KMS-11 (cell line): ENCODE measurements around the gene ZNF695.
"Not testable (repeated sequence)": the region's sequence is repeated elsewhere in the genome, so short reads cannot be mapped to it uniquely, and the experiment has no call there.

Experiments
- H2AFZ ChIP-seq: fragments of 200-600 bp; sonication (generic); 2 replicates; pipeline ENCODE4 v1.6.1; 2016; ENCODE audit warnings: antibody characterized with exemption, mixed run types, low read depth
- H3K27ac ChIP-seq: fragments of 200-600 bp; sonication (generic); 2 replicates; pipeline ENCODE4 v1.6.1; 2016; ENCODE audit warnings: mild to moderate bottlenecking, mixed run types
- H3K27me3 ChIP-seq: fragments of 200-600 bp; sonication (generic); 2 replicates; pipeline ENCODE4 v1.6.1; 2017; ENCODE audit warnings: mild to moderate bottlenecking, low read depth, mixed run types, moderate library complexity; ENCODE audit not compliant: insufficient read depth
- H3K36me3 ChIP-seq: fragments of 200-600 bp; sonication (generic); 2 replicates; pipeline ENCODE4 v1.6.1; 2017; ENCODE audit warnings: mild to moderate bottlenecking, mixed run types; ENCODE audit not compliant: insufficient read depth
- H3K4me1 ChIP-seq: fragments of 200-600 bp; sonication (generic); 2 replicates; pipeline ENCODE4 v1.6.1; 2016; ENCODE audit warnings: mild to moderate bottlenecking, low read depth, mixed run types; ENCODE audit not compliant: poor library complexity, severe bottlenecking
- H3K4me2 ChIP-seq: fragments of 200-600 bp; sonication (generic); 2 replicates; pipeline ENCODE4 v1.7.0; 2016; ENCODE audit warnings: mild to moderate bottlenecking, mixed run types
- H3K4me3 ChIP-seq: fragments of 200-600 bp; sonication (generic); IDR thresholded peaks from 2 replicates; pipeline ENCODE4 v1.6.1; 2017; ENCODE audit warnings: low read depth, low read length, mixed read lengths; ENCODE audit not compliant: insufficient read depth
- H3K79me2 ChIP-seq: fragments of 200-600 bp; sonication (generic); 2 replicates; pipeline ENCODE4 v1.6.1; 2016; ENCODE audit warnings: low read depth, mixed run types; ENCODE audit not compliant: insufficient read depth
- H3K9ac ChIP-seq: fragments of 200-600 bp; sonication (generic); 2 replicates; pipeline ENCODE4 v1.6.1; 2016; ENCODE audit warnings: mild to moderate bottlenecking, mixed run types
- H4K20me1 ChIP-seq: fragments of 200-600 bp; sonication (generic); 2 replicates; pipeline ENCODE4 v1.6.1; 2016; ENCODE audit warnings: mild to moderate bottlenecking, mixed run types; ENCODE audit not compliant: insufficient read depth
- TF ChIP-seq, protein P1 (sequence below): fragments of 200-600 bp; sonication (generic); conservative IDR thresholded peaks from 2 replicates; pipeline ENCODE4 v1.6.1; 2017; ENCODE audit warnings: low read depth, mild to moderate bottlenecking, antibody characterized with exemption, low read length, moderate library complexity, mixed read lengths

The ZNF695 gene

GRCh38 chr1:247013391-247013790, 5.5 kb upstream of the ZNF695 start:
- H3K36me3 ChIP-seq = no peaks in the 10 kb centered on the region
- H3K9ac ChIP-seq = no peak overlapping the region
- no peak overlapping the region for H3K4me2 ChIP-seq
- H4K20me1 ChIP-seq = no peaks in the 10 kb centered on the region
- H3K27ac ChIP-seq = no peak overlapping the region
- no peaks in the 10 kb centered on the region for H3K4me1 ChIP-seq
- TF ChIP-seq, protein P1, sequence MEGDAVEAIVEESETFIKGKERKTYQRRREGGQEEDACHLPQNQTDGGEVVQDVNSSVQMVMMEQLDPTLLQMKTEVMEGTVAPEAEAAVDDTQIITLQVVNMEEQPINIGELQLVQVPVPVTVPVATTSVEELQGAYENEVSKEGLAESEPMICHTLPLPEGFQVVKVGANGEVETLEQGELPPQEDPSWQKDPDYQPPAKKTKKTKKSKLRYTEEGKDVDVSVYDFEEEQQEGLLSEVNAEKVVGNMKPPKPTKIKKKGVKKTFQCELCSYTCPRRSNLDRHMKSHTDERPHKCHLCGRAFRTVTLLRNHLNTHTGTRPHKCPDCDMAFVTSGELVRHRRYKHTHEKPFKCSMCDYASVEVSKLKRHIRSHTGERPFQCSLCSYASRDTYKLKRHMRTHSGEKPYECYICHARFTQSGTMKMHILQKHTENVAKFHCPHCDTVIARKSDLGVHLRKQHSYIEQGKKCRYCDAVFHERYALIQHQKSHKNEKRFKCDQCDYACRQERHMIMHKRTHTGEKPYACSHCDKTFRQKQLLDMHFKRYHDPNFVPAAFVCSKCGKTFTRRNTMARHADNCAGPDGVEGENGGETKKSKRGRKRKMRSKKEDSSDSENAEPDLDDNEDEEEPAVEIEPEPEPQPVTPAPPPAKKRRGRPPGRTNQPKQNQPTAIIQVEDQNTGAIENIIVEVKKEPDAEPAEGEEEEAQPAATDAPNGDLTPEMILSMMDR = no peak
- H3K79me2 ChIP-seq = no peaks in the 10 kb centered on the region
- no peak overlapping the region for H2AFZ ChIP-seq
- H3K27me3 ChIP-seq = no peaks in the 10 kb centered on the region
- no peak overlapping the region for H3K4me3 ChIP-seq

DNA sequence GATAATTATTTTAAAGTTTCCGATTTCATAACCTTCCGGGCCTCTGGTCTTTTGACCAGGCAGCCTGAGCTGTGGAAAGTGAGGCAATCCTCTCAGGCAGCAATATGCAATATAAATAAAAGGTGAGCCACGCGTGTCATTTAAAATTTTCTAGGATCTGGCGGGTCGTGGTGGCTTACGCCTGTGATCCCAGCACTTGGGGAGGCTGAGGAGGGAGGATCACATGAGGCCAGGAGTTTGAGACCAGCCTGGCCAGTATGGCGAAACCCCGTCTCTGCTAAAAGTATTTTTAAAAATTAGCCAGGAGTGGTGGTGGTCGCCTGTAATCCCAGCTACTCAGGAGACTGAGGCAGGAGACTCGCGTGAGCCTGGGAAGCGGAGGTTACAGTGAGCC, 546 bp upstream of the ZNF695 start:
- TF ChIP-seq, protein P1 = no peak
- H3K4me2 ChIP-seq = no peak overlapping the region
- no peaks in the 10 kb centered on the region for H3K27me3 ChIP-seq
- no peak overlapping the region for H2AFZ ChIP-seq
- no peaks in the 10 kb centered on the region for H3K36me3 ChIP-seq
- H3K4me1 ChIP-seq = no peaks in the 10 kb centered on the region
- no peak overlapping the region for H3K4me3 ChIP-seq
- no peak overlapping the region for H3K9ac ChIP-seq
- no peaks in the 10 kb centered on the region for H4K20me1 ChIP-seq
- no peak overlapping the region for H3K27ac ChIP-seq
- no peaks in the 10 kb centered on the region for H3K79me2 ChIP-seq

DNA sequence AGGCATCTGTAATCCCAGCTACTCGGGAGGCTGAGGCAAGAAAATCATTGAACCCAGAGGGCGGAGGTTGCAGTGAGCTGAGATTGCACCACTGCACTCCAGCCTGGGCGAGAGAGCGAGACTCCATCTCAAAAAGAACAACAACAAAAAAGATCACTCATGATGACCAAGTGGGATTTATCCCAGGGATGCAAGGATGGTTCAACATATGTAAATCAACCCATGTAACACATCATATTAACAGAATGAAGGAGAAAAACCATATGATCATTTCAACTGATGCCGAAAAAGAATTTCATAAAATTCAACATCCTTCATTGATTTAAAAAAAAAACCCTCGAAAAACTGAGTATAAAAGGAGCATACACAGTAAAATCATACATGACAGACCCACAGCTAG, 3.8 kb downstream of the ZNF695 start:
- H3K4me3 ChIP-seq, H3K27ac ChIP-seq, H3K36me3 ChIP-seq, H2AFZ ChIP-seq, H3K79me2 ChIP-seq, H4K20me1 ChIP-seq, H3K4me1 ChIP-seq, H3K9ac ChIP-seq, H3K4me2 ChIP-seq, H3K27me3 ChIP-seq: not testable (repeated sequence)

DNA sequence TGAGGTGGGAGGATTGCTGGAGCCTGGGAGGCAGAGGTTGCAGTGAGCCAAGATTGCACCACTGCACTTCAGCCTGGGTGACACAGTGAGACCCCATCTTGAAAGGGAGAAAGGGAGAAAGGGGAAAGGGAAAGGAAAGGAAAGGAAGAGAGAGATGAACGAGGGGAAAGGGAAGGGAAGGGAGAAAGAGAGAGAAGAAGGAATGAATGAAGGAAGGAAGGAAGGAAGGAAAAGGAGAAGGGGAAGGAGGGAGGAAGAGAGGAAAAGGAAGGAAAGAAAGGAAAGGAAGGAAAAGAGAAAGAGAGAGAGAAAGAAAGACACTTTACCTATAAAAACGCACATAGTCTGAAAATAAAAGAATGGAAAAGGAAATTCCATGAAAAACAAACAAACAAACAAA, 18.0 kb downstream of the ZNF695 start:
- no peaks in the 10 kb centered on the region for H3K27me3 ChIP-seq
- H2AFZ ChIP-seq = no peak overlapping the region
- no peak overlapping the region for H3K4me3 ChIP-seq
- no peaks in the 10 kb centered on the region for H3K4me1 ChIP-seq
- no peaks in the 10 kb centered on the region for H4K20me1 ChIP-seq
- no peaks in the 10 kb centered on the region for H3K79me2 ChIP-seq
- no peak overlapping the region for H3K4me2 ChIP-seq
- no peaks in the 10 kb centered on the region for H3K36me3 ChIP-seq
- H3K9ac ChIP-seq = no peak overlapping the region
- H3K27ac ChIP-seq = no peak overlapping the region
- TF ChIP-seq, protein P1 = no peak

- TF ChIP-seq, protein P1 = no peak
- Histone ChIP-seq H3K27me3 (no peaks in the 10 kb centered on the region), H3K9ac (no peak overlapping the region), H3K4me3 (no peak overlapping the region), H3K27ac (no peak overlapping the region), H2AFZ (no peak overlapping the region), H3K4me1 (no peaks in the 10 kb centered on the region), H3K4me2 (no peak overlapping the region), H3K79me2 (no peaks in the 10 kb centered on the region), H4K20me1 (no peaks in the 10 kb centered on the region), H3K36me3 (no peaks in the 10 kb centered on the region)
Observed at GRCh38 chr1:246988316-246988715, 19.5 kb downstream of the ZNF695 start.
